SK-N-SH treated with all-trans-retinoic acid at 6 μM for 48 hours (cell line): ENCODE measurements around the gene GLYAT.

ENCODE experiments used
- ARNTL ChIP-seq: fragments of 450-650 bp; formaldehyde crosslinking; IDR thresholded peaks from 2 replicates; pipeline ENCODE4 v1.5.0; 2020; ENCODE audit warnings: low read depth, mild to moderate bottlenecking, moderate library complexity, borderline replicate concordance
- CSDC2 ChIP-seq: fragments of 250-450 bp; sonication (Bioruptor Pico); IDR thresholded peaks from 2 replicates; pipeline ENCODE4 v1.5.0; 2020; ENCODE audit warnings: mild to moderate bottlenecking, moderate library complexity
- ESRRG ChIP-seq: fragments of 250-450 bp; sonication (Bioruptor Pico); IDR thresholded peaks from 2 replicates; pipeline ENCODE4 v1.6.1; 2021; ENCODE audit warnings: mild to moderate bottlenecking
- ISL1 ChIP-seq: fragments of 250-450 bp; sonication (Bioruptor Pico); IDR thresholded peaks from 2 replicates; pipeline ENCODE4 v2.1.2; 2022; ENCODE audit warnings: mild to moderate bottlenecking, moderate library complexity
- OSR1 ChIP-seq: fragments of 250-450 bp; sonication (Bioruptor Pico); IDR thresholded peaks from 2 replicates; pipeline ENCODE4 v1.8.0; 2022; ENCODE audit warnings: moderate library complexity, mild to moderate bottlenecking, inconsistent platforms
- RARB ChIP-seq: fragments of 250-450 bp; sonication (Bioruptor Pico); IDR thresholded peaks from 2 replicates; pipeline ENCODE4 v1.8.0; 2021; ENCODE audit warnings: mild to moderate bottlenecking, moderate library complexity
- TCF4 ChIP-seq: fragments of 250-450 bp; sonication (Bioruptor Pico); IDR thresholded peaks from 2 replicates; pipeline ENCODE4 v1.8.0; 2021; ENCODE audit warnings: mild to moderate bottlenecking, moderate library complexity, borderline replicate concordance
- ZFP3 ChIP-seq: fragments of 250-450 bp; sonication (Bioruptor Pico); IDR thresholded peaks from 2 replicates; pipeline ENCODE4 v1.5.0; 2020; ENCODE audit warnings: mild to moderate bottlenecking, moderate library complexity
- ZFP30 ChIP-seq: fragments of 450-650 bp; formaldehyde crosslinking; IDR thresholded peaks from 2 replicates; pipeline ENCODE4 v1.5.0; 2022; ENCODE audit warnings: mild to moderate bottlenecking, moderate library complexity
- ZNF70 ChIP-seq: fragments of 450-650 bp; formaldehyde crosslinking; IDR thresholded peaks from 2 replicates; pipeline ENCODE4 v1.5.0; 2020; ENCODE audit warnings: mild to moderate bottlenecking, moderate library complexity
- TF ChIP-seq, protein P1 (sequence below): fragments of 250-450 bp; sonication (Bioruptor Pico); IDR thresholded peaks from 2 replicates; pipeline ENCODE4 v1.5.1; 2020; ENCODE audit warnings: low read depth, mild to moderate bottlenecking, moderate library complexity
- TF ChIP-seq, protein P2 (sequence below): fragments of 250-450 bp; sonication (Bioruptor Pico); IDR thresholded peaks from 2 replicates; pipeline ENCODE4 v1.8.0; 2020; ENCODE audit warnings: mild to moderate bottlenecking, moderate library complexity, borderline replicate concordance
- TF ChIP-seq, protein P3 (sequence below): fragments of 250-450 bp; sonication (Bioruptor Pico); IDR thresholded peaks from 2 replicates; pipeline ENCODE4 v1.8.0; 2021; ENCODE audit warnings: low read depth, mild to moderate bottlenecking, moderate library complexity, borderline replicate concordance
- TF ChIP-seq, protein P4 (sequence below): fragments of 250-450 bp; sonication (Bioruptor Pico); IDR thresholded peaks from 2 replicates; pipeline ENCODE4 v1.5.0; 2020; ENCODE audit warnings: mild to moderate bottlenecking, moderate library complexity

DNA sequence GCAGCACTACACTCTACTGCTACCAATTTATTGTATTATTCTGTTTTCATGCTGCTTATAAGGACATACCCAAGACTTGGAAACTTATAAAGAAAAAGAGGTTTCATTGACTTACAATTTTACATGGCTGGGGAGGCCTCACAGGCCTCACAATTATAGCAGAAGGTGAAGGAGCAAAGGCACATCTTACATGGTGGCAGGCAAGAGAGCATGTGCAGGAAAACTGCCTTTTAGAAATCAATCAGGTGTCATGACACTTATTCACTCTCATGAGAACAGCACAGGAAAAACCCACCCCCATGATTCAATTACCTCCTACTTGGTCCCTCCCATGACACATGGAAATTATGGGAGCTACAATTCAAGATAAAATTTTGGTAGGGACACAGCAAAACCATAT, 49.6 kb upstream of the GLYAT start:
- TF ChIP-seq TCF4 (CRISPR knock-in tag), result no peak
- TF ChIP-seq, protein P1, sequence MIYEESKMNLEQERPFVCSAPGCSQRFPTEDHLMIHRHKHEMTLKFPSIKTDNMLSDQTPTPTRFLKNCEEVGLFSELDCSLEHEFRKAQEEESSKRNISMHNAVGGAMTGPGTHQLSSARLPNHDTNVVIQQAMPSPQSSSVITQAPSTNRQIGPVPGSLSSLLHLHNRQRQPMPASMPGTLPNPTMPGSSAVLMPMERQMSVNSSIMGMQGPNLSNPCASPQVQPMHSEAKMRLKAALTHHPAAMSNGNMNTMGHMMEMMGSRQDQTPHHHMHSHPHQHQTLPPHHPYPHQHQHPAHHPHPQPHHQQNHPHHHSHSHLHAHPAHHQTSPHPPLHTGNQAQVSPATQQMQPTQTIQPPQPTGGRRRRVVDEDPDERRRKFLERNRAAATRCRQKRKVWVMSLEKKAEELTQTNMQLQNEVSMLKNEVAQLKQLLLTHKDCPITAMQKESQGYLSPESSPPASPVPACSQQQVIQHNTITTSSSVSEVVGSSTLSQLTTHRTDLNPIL (CRISPR knock-in tag), result no peak
- no peak for TF ChIP-seq ZFP30 (CRISPR knock-in tag)
- TF ChIP-seq, protein P2, sequence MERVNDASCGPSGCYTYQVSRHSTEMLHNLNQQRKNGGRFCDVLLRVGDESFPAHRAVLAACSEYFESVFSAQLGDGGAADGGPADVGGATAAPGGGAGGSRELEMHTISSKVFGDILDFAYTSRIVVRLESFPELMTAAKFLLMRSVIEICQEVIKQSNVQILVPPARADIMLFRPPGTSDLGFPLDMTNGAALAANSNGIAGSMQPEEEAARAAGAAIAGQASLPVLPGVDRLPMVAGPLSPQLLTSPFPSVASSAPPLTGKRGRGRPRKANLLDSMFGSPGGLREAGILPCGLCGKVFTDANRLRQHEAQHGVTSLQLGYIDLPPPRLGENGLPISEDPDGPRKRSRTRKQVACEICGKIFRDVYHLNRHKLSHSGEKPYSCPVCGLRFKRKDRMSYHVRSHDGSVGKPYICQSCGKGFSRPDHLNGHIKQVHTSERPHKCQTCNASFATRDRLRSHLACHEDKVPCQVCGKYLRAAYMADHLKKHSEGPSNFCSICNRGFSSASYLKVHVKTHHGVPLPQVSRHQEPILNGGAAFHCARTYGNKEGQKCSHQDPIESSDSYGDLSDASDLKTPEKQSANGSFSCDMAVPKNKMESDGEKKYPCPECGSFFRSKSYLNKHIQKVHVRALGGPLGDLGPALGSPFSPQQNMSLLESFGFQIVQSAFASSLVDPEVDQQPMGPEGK (CRISPR knock-in tag), result no peak
- TF ChIP-seq ISL1 (CRISPR knock-in tag), result no peak
- no peak for TF ChIP-seq ARNTL (CRISPR knock-in tag)
- no peak for TF ChIP-seq RARB (CRISPR knock-in tag)
- TF ChIP-seq CSDC2 (CRISPR knock-in tag), result no peak
- TF ChIP-seq OSR1 (CRISPR knock-in tag), result no peak
- TF ChIP-seq, protein P3, sequence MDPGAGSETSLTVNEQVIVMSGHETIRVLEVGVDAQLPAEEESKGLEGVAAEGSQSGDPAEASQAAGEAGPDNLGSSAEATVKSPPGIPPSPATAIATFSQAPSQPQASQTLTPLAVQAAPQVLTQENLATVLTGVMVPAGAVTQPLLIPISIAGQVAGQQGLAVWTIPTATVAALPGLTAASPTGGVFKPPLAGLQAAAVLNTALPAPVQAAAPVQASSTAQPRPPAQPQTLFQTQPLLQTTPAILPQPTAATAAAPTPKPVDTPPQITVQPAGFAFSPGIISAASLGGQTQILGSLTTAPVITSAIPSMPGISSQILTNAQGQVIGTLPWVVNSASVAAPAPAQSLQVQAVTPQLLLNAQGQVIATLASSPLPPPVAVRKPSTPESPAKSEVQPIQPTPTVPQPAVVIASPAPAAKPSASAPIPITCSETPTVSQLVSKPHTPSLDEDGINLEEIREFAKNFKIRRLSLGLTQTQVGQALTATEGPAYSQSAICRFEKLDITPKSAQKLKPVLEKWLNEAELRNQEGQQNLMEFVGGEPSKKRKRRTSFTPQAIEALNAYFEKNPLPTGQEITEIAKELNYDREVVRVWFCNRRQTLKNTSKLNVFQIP, result no peak
- TF ChIP-seq, protein P4, sequence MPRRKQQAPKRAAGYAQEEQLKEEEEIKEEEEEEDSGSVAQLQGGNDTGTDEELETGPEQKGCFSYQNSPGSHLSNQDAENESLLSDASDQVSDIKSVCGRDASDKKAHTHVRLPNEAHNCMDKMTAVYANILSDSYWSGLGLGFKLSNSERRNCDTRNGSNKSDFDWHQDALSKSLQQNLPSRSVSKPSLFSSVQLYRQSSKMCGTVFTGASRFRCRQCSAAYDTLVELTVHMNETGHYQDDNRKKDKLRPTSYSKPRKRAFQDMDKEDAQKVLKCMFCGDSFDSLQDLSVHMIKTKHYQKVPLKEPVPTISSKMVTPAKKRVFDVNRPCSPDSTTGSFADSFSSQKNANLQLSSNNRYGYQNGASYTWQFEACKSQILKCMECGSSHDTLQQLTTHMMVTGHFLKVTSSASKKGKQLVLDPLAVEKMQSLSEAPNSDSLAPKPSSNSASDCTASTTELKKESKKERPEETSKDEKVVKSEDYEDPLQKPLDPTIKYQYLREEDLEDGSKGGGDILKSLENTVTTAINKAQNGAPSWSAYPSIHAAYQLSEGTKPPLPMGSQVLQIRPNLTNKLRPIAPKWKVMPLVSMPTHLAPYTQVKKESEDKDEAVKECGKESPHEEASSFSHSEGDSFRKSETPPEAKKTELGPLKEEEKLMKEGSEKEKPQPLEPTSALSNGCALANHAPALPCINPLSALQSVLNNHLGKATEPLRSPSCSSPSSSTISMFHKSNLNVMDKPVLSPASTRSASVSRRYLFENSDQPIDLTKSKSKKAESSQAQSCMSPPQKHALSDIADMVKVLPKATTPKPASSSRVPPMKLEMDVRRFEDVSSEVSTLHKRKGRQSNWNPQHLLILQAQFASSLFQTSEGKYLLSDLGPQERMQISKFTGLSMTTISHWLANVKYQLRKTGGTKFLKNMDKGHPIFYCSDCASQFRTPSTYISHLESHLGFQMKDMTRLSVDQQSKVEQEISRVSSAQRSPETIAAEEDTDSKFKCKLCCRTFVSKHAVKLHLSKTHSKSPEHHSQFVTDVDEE (CRISPR knock-in tag), result no peak
- TF ChIP-seq ESRRG (CRISPR knock-in tag), result no peak
- no peak for TF ChIP-seq ZFP3 (CRISPR knock-in tag)
- no peak for TF ChIP-seq ZNF70 (CRISPR knock-in tag)
